Measurements from ENCODE around the gene KIAA1671.

KIAA1671 gene

DNA sequence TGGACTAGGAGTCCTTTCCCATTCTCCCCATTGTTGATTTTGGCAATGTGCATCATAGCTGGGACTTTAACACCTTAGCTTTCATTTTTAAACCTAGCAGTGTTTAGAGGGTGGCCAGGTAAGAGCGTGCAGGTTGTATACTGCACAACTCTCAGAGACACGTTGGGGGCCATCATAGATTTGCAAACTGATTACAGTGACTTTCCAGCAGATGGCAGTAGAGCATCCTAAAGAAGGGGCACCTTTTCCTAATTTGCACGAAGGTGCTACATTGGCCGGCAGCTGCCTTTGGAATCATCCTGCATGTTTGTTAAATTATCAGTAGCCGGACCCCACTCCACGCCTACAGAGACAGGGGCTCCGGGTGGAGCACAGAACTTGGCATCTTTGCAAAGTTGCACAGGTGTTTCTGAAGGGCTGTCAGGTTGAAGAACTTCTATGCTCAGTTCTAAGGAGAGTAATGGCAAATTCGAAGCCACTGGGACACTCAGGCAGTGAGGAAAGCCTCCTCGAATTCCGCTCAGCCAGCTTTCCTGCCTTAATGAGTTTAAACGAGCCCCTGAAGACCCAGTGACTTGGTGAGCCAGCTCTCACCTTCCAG is 13.7 kb upstream of the KIAA1671 start:
- Histone ChIP-seq H3K9ac (ENCODE audit: low read depth, low read length) (no peak overlapping the region), H3K36me3 (ENCODE audit: control insufficient read depth, insufficient read depth, low read length) (no peaks in the 10 kb centered on the region), H3K4me1 (ENCODE audit: control insufficient read depth, insufficient read depth, low read length) (peaks cover 3% of the 10 kb centered on the region), H3K4me3 (ENCODE audit: low read depth, low read length) (no peak overlapping the region), H3K27me3 (ENCODE audit: control insufficient read depth, insufficient read depth, low read length) (no peaks in the 10 kb centered on the region), H3K9me3 (ENCODE audit: control insufficient read depth, insufficient read depth, low read length) (no peaks in the 10 kb centered on the region)

DNA sequence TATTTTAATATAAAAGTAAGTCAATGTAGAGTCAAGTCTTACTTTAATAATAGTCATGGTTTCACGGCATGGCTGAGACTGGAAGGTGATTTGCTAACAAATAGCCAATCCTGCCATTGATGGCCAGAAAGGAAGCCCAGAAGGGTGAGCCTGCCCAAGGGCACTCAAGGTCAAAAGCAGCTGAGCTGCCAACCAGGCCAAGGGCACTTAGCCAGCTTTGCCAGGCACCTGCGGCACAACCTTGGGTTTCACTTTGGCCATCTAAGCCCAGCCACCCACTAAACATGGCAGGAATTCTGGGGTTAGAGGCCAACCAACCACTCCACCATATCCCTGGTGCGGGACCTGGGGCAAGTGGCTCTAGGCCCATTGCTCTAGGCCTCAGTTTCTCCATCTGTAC is 10.2 kb upstream of the KIAA1671 start:
- Histone ChIP-seq H3K4me1 (ENCODE audit: control insufficient read depth, insufficient read depth, low read length) (peaks cover 3% of the 10 kb centered on the region), H3K36me3 (ENCODE audit: control insufficient read depth, insufficient read depth, low read length) (no peaks in the 10 kb centered on the region), H3K9ac (ENCODE audit: low read depth, low read length) (no peak overlapping the region), H3K4me3 (ENCODE audit: low read depth, low read length) (no peak overlapping the region), H3K9me3 (ENCODE audit: control insufficient read depth, insufficient read depth, low read length) (no peaks in the 10 kb centered on the region), H3K27me3 (ENCODE audit: control insufficient read depth, insufficient read depth, low read length) (no peaks in the 10 kb centered on the region)

DNA sequence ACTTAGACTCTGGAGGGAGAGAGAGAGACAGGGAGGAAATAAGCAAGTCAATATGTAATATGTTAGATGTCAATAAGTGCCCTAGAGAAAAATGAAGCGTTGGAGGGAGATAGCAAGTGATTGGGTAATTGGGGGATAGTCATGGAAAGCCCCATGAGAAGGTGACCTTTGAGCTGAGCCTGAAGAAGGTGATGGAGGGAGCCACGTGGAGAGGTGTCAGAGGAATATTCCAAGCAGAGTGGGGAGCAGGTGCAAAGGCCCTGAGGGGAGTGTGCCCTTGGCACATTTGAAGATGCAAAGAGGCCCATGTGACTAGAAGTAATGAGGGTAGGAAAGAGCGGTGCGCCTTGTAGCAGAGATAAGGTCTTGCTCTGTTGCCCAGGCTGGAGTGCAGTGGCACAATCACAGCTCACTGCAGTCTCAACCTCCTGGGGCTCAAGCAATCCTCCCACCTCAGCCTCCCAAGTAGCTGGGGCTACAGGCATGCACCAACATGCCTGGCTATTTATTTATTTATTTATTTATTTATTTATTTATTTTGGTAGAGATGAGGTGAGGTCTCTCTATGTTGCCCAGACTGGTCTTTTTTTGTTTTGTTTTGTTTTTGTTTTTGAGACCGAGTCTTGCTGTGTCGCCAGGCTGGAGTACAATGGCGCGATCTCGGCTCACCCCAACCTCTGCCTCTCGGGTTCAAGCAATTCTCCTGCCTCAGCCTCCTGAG is 8.1 kb upstream of the KIAA1671 start:
- no peaks in the 10 kb centered on the region for H3K9me3 ChIP-seq (ENCODE audit: control insufficient read depth, insufficient read depth, low read length)
- no peaks in the 10 kb centered on the region for H3K36me3 ChIP-seq (ENCODE audit: control insufficient read depth, insufficient read depth, low read length)
- H3K27me3 ChIP-seq (ENCODE audit: control insufficient read depth, insufficient read depth, low read length): no peaks in the 10 kb centered on the region
- no peak overlapping the region for H3K4me3 ChIP-seq (ENCODE audit: low read depth, low read length)
- H3K9ac ChIP-seq (ENCODE audit: low read depth, low read length): no peak overlapping the region
- H3K4me1 ChIP-seq (ENCODE audit: control insufficient read depth, insufficient read depth, low read length): no peaks in the 10 kb centered on the region

DNA sequence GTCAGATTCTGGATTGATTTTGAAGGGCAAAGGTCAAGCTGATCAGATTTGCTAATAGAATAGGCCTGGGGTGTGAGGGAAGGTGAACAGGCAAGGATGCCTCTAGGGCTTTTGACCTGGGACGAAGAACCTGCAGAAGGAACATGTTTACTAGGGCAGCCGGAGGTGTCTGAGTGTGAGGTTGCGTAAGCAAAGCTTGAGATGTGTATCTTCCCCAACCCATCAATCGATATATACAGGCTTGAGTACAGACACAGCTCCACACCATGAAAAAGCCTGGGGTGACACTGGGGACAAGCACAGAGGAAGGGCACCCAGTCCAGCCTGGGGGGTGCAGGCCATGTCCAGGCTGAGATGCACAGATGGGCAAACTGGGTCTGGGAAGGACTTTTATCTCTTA is 7.1 kb upstream of the KIAA1671 start:
- no peaks in the 10 kb centered on the region for H3K9me3 ChIP-seq (ENCODE audit: control insufficient read depth, insufficient read depth, low read length)
- H3K36me3 ChIP-seq (ENCODE audit: control insufficient read depth, insufficient read depth, low read length): no peaks in the 10 kb centered on the region

DNA sequence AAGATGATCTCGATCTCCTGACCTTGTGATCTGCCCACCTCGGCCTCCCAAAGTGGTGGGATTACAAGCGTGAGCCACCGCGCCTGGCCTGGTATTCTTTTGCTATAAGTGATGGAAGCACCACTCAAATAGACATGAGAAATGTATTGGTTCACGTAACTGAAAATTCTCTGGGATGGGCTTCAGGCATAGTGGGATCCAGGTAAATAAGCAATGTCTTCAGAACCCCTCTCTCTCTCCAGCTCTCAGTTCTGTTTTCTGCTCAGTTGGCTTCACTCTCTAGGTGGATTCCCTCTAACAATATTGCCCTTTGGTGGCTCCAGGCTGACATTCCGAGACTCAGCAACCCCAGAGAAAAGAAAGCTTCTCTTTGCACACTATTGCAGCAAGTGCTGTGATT is 5.1 kb upstream of the KIAA1671 start:
- no peak overlapping the region for H3K9ac ChIP-seq (ENCODE audit: low read depth, low read length)
- H3K4me3 ChIP-seq (ENCODE audit: low read depth, low read length): no peak overlapping the region
- no peaks in the 10 kb centered on the region for H3K36me3 ChIP-seq (ENCODE audit: control insufficient read depth, insufficient read depth, low read length)
- no peaks in the 10 kb centered on the region for H3K27me3 ChIP-seq (ENCODE audit: control insufficient read depth, insufficient read depth, low read length)
- H3K4me1 ChIP-seq (ENCODE audit: control insufficient read depth, insufficient read depth, low read length): no peaks in the 10 kb centered on the region
- no peaks in the 10 kb centered on the region for H3K9me3 ChIP-seq (ENCODE audit: control insufficient read depth, insufficient read depth, low read length)

More for the DNA sequence above, 7.1 kb upstream of the KIAA1671 start:
- no peaks in the 10 kb centered on the region for H3K27me3 ChIP-seq (ENCODE audit: control insufficient read depth, insufficient read depth, low read length)
- H3K9ac ChIP-seq (ENCODE audit: low read depth, low read length): no peak overlapping the region
- H3K4me3 ChIP-seq (ENCODE audit: low read depth, low read length): no peak overlapping the region
- no peaks in the 10 kb centered on the region for H3K4me1 ChIP-seq (ENCODE audit: control insufficient read depth, insufficient read depth, low read length)

DNA sequence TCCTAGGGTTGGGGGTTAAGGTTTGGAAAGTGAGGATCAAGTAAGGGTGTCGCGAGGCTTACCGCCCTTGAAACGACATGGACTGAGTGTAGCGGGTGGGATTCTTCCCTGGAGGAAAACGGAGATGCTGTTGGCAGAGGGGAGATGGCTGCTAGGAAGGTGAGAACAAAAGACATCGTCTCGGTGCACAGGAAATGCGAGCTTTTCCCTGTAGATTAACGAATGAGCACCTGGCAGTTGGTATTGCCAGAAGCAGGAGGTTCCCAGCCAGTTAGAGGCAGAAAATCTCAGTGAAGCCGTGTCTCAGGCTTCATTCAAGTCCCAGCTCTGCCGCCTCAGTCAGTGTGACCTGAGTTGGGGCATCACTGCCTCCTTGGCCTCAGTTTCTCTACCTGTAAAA is 4.6 kb upstream of the KIAA1671 start:
- Histone ChIP-seq H3K27me3 (ENCODE audit: control insufficient read depth, insufficient read depth, low read length) (no peaks in the 10 kb centered on the region), H3K4me3 (ENCODE audit: low read depth, low read length) (no peak overlapping the region), H3K9ac (ENCODE audit: low read depth, low read length) (no peak overlapping the region), H3K9me3 (ENCODE audit: control insufficient read depth, insufficient read depth, low read length) (no peaks in the 10 kb centered on the region), H3K36me3 (ENCODE audit: control insufficient read depth, insufficient read depth, low read length) (no peaks in the 10 kb centered on the region), H3K4me1 (ENCODE audit: control insufficient read depth, insufficient read depth, low read length) (no peaks in the 10 kb centered on the region)

DNA sequence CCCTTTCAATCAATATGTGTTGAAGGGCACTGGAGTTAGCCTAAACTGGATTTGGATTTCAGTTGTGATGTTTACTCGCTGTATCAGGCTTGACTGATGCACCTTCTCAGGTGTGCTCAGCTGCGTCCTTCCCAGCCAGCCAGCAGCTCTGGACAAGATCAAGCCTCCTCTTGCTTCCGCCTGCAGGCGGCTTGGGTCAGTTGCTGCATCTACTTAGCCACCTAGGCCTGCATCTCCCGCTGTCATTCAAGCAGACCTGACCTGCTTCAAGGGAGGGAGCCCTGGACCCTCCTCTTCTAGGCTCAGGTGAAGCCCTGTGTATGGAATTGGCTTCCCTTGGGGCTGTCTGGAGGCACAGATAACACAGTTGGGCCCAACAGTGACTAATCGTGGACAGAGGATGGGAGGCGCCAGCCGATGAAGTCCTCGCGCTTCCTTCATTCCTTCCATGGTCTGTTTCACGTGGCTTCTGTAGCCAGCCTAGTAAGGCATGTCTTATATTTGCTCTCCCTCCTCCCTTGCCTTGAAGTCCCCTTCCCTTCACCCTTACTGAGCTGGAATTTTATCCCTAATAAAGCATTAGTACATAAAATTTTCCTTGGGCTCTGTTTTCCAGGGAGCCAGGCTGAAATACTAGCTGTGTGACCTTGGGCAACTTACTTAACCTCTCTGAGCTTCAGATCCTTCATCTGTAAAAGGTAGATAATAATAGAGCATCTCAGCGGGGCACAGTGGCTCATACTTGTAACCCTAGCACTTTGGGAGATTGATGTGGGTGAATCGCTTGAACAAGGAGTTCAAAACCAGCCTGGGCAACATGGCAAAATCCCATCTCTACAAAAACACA is 3.9 kb upstream of the KIAA1671 start:
- Histone ChIP-seq H3K27me3 (ENCODE audit: control insufficient read depth, insufficient read depth, low read length) (no peaks in the 10 kb centered on the region), H3K9me3 (ENCODE audit: control insufficient read depth, insufficient read depth, low read length) (no peaks in the 10 kb centered on the region), H3K4me1 (ENCODE audit: control insufficient read depth, insufficient read depth, low read length) (no peaks in the 10 kb centered on the region)

DNA sequence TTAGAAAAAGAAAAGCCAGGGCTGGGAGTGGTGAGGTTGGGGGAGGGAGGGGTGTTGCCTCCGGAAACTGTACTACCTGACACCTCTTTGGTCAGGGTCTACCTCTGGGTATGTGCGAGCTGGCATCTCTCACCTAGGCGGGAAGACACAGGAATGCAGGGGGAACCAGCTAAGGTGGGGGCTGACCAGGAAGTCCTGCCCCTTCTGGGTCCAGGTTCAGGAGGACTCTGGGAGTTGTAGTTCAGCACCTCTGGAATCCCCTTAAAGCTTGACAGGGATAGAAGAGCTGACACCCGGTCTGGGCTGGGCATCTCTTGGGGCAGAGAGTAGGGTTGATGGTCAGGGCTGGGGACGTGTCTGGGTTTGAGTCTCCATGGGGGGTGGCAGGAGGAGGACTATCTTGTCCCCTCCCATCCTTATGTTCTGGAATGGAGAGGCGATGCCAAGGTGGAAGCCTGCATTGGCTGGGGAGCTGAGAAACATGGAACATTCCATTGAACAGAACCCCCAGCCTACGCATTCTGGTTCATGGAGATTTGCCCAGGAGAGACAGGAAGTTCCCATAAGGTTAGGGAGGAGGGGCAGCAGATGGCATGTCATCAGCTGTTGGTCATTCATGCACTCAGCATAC is 2.1 kb upstream of the KIAA1671 start:
- Histone ChIP-seq H3K27me3 (ENCODE audit: control insufficient read depth, insufficient read depth, low read length) (no peaks in the 10 kb centered on the region), H3K4me3 (ENCODE audit: low read depth, low read length) (peak overlapping the region; percentile 10), H3K9me3 (ENCODE audit: control insufficient read depth, insufficient read depth, low read length) (no peaks in the 10 kb centered on the region), H3K36me3 (ENCODE audit: control insufficient read depth, insufficient read depth, low read length) (no peaks in the 10 kb centered on the region), H3K9ac (ENCODE audit: low read depth, low read length) (no peak overlapping the region), H3K4me1 (ENCODE audit: control insufficient read depth, insufficient read depth, low read length) (peaks cover 5% of the 10 kb centered on the region)

More for the DNA sequence above, 3.9 kb upstream of the KIAA1671 start:
- Histone ChIP-seq H3K4me3 (ENCODE audit: low read depth, low read length) (no peak overlapping the region), H3K9ac (ENCODE audit: low read depth, low read length) (no peak overlapping the region), H3K36me3 (ENCODE audit: control insufficient read depth, insufficient read depth, low read length) (no peaks in the 10 kb centered on the region)

DNA sequence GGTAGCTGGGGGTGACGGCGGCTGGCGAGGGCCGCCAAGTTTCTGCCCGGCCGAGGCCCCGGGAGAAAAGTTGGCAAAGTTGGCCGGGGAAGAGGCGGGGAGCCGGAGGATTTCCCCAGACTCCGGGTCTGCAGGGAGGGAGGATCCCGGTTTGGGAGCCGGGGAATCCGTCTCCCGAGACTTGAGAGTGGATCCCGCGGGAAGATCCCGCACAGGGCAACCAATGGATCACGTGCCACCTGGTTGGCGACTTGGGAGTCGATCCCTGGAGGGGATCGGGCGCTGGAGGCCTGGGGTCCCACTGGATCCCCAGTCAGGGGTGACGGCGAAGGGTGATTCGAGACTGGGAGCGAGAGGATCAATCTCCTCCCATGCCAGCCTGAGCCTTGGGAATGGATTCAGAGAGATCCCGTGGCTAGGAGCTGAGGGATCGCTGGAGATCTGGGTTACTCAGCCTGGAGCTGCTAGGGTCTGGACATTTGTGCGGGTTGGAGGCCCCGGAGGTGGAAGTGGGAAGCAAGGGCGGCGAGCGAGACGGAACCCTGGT is 394 bp downstream of the KIAA1671 start:
- Histone ChIP-seq H3K4me3 (ENCODE audit: low read depth, low read length) (peak overlapping the region; percentile 91), H3K27me3 (ENCODE audit: control insufficient read depth, insufficient read depth, low read length) (no peaks in the 10 kb centered on the region), H3K4me1 (ENCODE audit: control insufficient read depth, insufficient read depth, low read length) (peaks cover 5% of the 10 kb centered on the region), H3K36me3 (ENCODE audit: control insufficient read depth, insufficient read depth, low read length) (no peaks in the 10 kb centered on the region), H3K9me3 (ENCODE audit: control insufficient read depth, insufficient read depth, low read length) (no peaks in the 10 kb centered on the region), H3K9ac (ENCODE audit: low read depth, low read length) (peak overlapping the region; percentile 97)

DNA sequence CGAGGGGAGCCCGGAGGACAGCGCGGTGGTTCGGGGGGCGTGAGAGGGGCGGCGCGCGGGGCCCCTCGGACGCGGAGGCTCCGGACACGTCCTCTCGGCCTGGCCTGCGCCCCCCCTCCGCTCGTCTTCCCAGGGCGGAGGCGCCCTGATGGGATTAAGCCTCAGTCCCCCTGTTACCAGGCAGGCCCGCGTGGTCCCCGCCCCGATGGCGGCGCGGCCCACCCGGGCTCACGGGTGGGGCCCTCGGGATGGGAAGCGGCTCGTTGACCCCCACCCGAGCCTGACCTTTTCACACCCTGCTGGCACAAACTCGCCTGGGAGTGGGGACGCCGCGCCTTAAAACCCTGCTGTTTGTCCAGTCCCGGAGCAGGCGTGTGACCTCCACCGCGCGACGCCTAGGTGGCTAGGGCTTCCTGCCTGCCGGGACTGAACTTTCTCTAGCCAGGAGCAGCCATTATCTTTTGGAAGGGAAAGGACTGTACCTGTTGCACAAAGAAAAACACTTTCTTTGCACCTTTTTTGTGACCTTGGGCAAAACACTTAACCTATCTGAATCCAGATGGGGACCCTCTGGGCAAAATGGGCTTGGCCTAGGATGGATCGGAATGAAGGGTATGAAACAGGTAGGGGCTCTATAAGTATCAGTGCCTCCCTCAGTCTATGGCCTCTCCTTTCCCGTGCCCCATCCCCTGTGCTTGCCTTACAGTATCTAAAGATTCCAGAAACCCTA is 1.0 kb downstream of the KIAA1671 start:
- H3K9ac ChIP-seq (ENCODE audit: low read depth, low read length): peak overlapping the region; percentile 97
- H3K9me3 ChIP-seq (ENCODE audit: control insufficient read depth, insufficient read depth, low read length): no peaks in the 10 kb centered on the region
- H3K4me3 ChIP-seq (ENCODE audit: low read depth, low read length): peak overlapping the region; percentile 91
- no peaks in the 10 kb centered on the region for H3K36me3 ChIP-seq (ENCODE audit: control insufficient read depth, insufficient read depth, low read length)
- peaks cover 5% of the 10 kb centered on the region for H3K4me1 ChIP-seq (ENCODE audit: control insufficient read depth, insufficient read depth, low read length)
- no peaks in the 10 kb centered on the region for H3K27me3 ChIP-seq (ENCODE audit: control insufficient read depth, insufficient read depth, low read length)

DNA sequence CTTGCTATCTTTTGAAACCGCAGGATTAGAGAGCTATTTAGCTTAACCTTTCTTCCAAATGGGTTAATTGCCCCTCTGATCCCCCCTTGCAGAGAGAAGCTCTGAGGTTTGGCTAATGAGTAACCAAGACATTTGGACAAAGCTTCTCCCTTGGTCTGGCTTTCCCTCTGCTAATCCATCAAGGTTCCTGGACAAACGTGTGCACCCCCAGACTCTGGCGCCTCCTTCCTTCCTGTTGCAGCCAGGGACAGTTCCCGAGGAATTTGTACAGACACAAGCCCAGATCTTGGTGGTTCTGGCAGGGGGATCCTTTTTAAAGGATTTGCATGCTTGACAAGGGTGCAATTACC is 1.6 kb downstream of the KIAA1671 start:
- no peaks in the 10 kb centered on the region for H3K36me3 ChIP-seq (ENCODE audit: control insufficient read depth, insufficient read depth, low read length)
- no peak overlapping the region for H3K9ac ChIP-seq (ENCODE audit: low read depth, low read length)
- no peaks in the 10 kb centered on the region for H3K9me3 ChIP-seq (ENCODE audit: control insufficient read depth, insufficient read depth, low read length)
- peak overlapping the region; percentile 91 for H3K4me3 ChIP-seq (ENCODE audit: low read depth, low read length)
- H3K4me1 ChIP-seq (ENCODE audit: control insufficient read depth, insufficient read depth, low read length): peaks cover 5% of the 10 kb centered on the region
- no peaks in the 10 kb centered on the region for H3K27me3 ChIP-seq (ENCODE audit: control insufficient read depth, insufficient read depth, low read length)
